ENCODE results near the gene LRP1B.
"Not testable (repeated sequence)": the region's sequence is repeated elsewhere in the genome, so short reads cannot be mapped to it uniquely, and the experiment has no call there.

Gene LRP1B

GRCh38 chr2:140580532-140581151 is 1550.2 kb downstream of the LRP1B start:
- no peaks in the 10 kb centered on the region for H3K4me1 Mint-ChIP-seq (ENCODE audit: low read depth)
- intact Hi-C loops (cut with micrococcal nuclease), result no loop called here

GRCh38 chr2:140577453-140577852 is 1553.4 kb downstream of the LRP1B start:
- no peaks in the 10 kb centered on the region for H3K9me3 Mint-ChIP-seq
- no peaks in the 10 kb centered on the region for H3K36me3 Mint-ChIP-seq (ENCODE audit: low read depth)
- intact Hi-C loops (cut with micrococcal nuclease), result no loop called here

More at GRCh38 chr2:140580532-140581151, 1550.2 kb downstream of the LRP1B start:
- Mint-ChIP-seq H3K27ac (no peak overlapping the region), H3K36me3 (ENCODE audit: low read depth) (no peaks in the 10 kb centered on the region), H3K9me3 (no peaks in the 10 kb centered on the region), H3K4me3 (no peak overlapping the region), H3K27me3 (no peaks in the 10 kb centered on the region)

DNA sequence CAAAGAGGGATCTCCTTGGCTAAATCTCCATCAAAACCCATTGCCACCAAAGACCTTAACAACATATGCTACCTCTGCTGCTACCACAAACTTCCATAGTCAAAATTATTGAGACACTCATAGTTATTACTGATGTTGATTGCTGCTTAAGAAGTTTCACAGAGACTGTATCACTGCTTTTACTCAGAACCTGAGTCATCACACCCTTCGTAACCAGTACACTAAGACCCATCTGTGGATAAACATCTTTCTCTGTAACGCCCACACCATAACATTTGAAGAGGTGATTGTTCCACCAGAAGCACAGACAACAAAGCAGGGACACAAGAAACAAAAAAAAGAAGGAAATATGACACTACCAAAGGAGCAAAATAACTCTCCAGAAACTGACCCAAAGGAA is 1563.1 kb downstream of the LRP1B start:
- no peaks in the 10 kb centered on the region for H3K27me3 Mint-ChIP-seq
- intact Hi-C loops (cut with micrococcal nuclease), result no loop called here
- no peak overlapping the region for H3K27ac Mint-ChIP-seq
- no peaks in the 10 kb centered on the region for H3K9me3 Mint-ChIP-seq
- no peaks in the 10 kb centered on the region for H3K36me3 Mint-ChIP-seq (ENCODE audit: low read depth)
- H3K4me3 Mint-ChIP-seq, result no peak overlapping the region
- no peaks in the 10 kb centered on the region for H3K4me1 Mint-ChIP-seq (ENCODE audit: low read depth)

More at GRCh38 chr2:140577453-140577852, 1553.4 kb downstream of the LRP1B start:
- Mint-ChIP-seq H3K4me1 (ENCODE audit: low read depth) (no peaks in the 10 kb centered on the region), H3K27ac (no peak overlapping the region), H3K4me3 (no peak overlapping the region), H3K27me3 (no peaks in the 10 kb centered on the region)

DNA sequence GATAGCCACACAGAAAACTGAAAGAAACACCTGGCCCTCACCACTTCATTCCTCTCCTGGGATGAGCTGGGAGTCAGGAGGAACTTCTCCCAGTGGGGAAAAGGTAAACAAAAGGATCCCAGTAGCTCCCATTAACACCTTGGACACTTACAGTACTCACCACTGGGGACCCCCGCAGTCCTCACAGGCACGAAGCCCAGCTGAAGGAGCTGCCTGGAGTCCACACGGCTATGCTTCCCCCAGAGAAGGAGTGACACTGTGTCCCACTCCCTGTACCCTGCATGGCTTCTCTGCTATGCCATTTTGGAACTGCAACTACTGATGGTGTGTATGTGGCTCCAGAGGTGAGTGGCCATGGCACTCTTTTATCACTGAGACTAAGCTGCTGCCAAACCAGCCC is 1565.1 kb downstream of the LRP1B start:
- Mint-ChIP-seq H3K27me3 (no peaks in the 10 kb centered on the region), H3K4me1 (ENCODE audit: low read depth) (no peaks in the 10 kb centered on the region), H3K36me3 (ENCODE audit: low read depth) (no peaks in the 10 kb centered on the region), H3K4me3 (no peak overlapping the region), H3K9me3 (no peaks in the 10 kb centered on the region), H3K27ac (no peak overlapping the region)
- intact Hi-C loops (cut with micrococcal nuclease), result no loop called here

- no peaks in the 10 kb centered on the region for H3K4me1 Mint-ChIP-seq (ENCODE audit: low read depth)
Observed at GRCh38 chr2:140555701-140556100, 1575.1 kb downstream of the LRP1B start.

GRCh38 chr2:140552634-140553033 is 1578.2 kb downstream of the LRP1B start:
- Mint-ChIP-seq H3K4me3 (no peak overlapping the region), H3K9me3 (no peaks in the 10 kb centered on the region), H3K4me1 (ENCODE audit: low read depth) (no peaks in the 10 kb centered on the region), H3K27ac (no peak overlapping the region), H3K27me3 (no peaks in the 10 kb centered on the region), H3K36me3 (ENCODE audit: low read depth) (no peaks in the 10 kb centered on the region)
- intact Hi-C loops (cut with micrococcal nuclease), result no loop called here

More at GRCh38 chr2:140555701-140556100, 1575.1 kb downstream of the LRP1B start:
- intact Hi-C loops (cut with micrococcal nuclease), result no loop called here
- no peaks in the 10 kb centered on the region for H3K36me3 Mint-ChIP-seq (ENCODE audit: low read depth)
- no peaks in the 10 kb centered on the region for H3K27me3 Mint-ChIP-seq
- no peak overlapping the region for H3K27ac Mint-ChIP-seq
- H3K9me3 Mint-ChIP-seq, result no peaks in the 10 kb centered on the region
- no peak overlapping the region for H3K4me3 Mint-ChIP-seq

GRCh38 chr2:140551287-140551686 is 1579.5 kb downstream of the LRP1B start:
- Mint-ChIP-seq H3K36me3 (ENCODE audit: low read depth) (no peaks in the 10 kb centered on the region), H3K9me3 (no peaks in the 10 kb centered on the region), H3K4me3 (no peak overlapping the region), H3K27ac (no peak overlapping the region), H3K27me3 (no peaks in the 10 kb centered on the region), H3K4me1 (ENCODE audit: low read depth) (no peaks in the 10 kb centered on the region)
- intact Hi-C loops (cut with micrococcal nuclease), result no loop called here

DNA sequence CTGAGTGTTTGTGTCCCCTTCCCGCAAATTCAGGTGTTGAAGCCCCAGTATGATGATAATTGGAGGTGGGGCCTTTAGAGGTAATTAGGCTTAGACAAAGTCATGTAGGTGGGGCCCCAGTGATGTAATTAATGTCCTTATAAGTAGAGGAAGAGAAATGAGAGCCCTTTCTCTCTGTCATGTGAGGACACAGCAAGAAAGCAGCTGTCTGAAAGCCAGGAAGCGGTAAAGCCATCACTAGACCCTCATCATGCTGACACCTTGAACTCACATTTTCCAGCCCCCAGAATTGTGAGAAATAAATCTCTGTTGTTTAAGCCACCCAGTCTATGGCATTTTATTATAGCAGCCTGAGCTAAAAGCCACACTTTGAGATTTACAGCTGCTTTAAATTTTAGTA is 1580.0 kb downstream of the LRP1B start:
- Mint-ChIP-seq H3K27ac (no peak overlapping the region), H3K9me3 (no peaks in the 10 kb centered on the region), H3K36me3 (ENCODE audit: low read depth) (no peaks in the 10 kb centered on the region), H3K27me3 (no peaks in the 10 kb centered on the region), H3K4me3 (no peak overlapping the region), H3K4me1 (ENCODE audit: low read depth) (no peaks in the 10 kb centered on the region)
- intact Hi-C loops (cut with micrococcal nuclease), result no loop called here

DNA sequence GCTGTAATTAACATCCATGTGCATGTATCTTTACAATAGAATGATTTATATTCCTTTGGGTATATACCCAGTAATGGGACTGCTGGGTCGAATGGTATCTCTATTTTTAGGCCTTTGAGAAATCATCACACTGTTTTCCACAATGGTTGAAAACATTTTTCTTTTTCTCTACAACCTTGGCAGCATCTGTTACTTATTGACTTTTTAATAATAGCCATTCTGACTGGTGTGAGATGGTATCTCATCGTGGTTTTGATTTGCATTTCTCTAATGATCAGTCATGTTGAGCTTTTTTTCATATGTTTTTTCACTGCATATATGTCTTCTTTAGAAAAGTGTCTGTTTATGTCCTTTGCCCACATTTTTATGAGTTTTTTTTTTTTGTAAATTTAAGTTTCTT is 1586.0 kb downstream of the LRP1B start:
- H3K4me3 Mint-ChIP-seq; H3K27ac Mint-ChIP-seq; intact Hi-C loops (cut with micrococcal nuclease); H3K4me1 Mint-ChIP-seq (ENCODE audit: low read depth); H3K36me3 Mint-ChIP-seq (ENCODE audit: low read depth); H3K27me3 Mint-ChIP-seq; H3K9me3 Mint-ChIP-seq: not testable (repeated sequence)

GRCh38 chr2:140542627-140543026 is 1588.2 kb downstream of the LRP1B start:
- H3K27me3 Mint-ChIP-seq, result no peaks in the 10 kb centered on the region
- intact Hi-C loops (cut with micrococcal nuclease), result no loop called here
- H3K9me3 Mint-ChIP-seq, result no peaks in the 10 kb centered on the region
- H3K36me3 Mint-ChIP-seq (ENCODE audit: low read depth), result no peaks in the 10 kb centered on the region
- no peak overlapping the region for H3K27ac Mint-ChIP-seq
- H3K4me3 Mint-ChIP-seq, result no peak overlapping the region
- no peaks in the 10 kb centered on the region for H3K4me1 Mint-ChIP-seq (ENCODE audit: low read depth)

DNA sequence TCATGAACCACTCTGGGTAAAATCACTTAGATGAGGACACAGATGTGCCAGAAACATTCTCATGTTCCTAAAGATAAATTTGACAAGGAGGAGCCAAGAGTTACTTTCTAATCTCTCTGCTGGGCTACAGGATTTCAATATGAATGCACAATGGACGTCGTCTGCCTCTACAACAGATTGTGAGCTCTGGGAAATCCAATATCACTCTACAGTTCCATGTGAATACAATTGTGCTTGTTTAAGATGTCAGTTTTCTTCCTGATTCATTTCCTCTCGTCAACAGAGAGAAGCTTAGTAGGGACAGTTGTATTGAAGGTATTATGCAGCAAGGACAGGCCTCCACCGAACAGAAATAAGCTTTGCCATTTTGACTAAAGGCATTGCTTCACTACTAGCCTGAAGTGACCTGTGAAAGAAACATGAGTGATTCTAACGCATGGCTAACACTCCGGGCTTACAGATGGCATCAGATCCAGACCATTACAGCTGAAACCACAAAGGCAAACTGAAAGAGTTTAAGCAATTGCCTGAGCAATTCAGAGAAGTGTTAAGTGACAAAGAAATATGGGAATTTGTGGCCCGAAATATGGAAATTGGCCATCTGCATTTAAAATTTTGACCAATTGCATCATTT is 1591.5 kb downstream of the LRP1B start:
- intact Hi-C loops (cut with micrococcal nuclease), result no loop called here
- Mint-ChIP-seq H3K36me3 (ENCODE audit: low read depth) (no peaks in the 10 kb centered on the region), H3K9me3 (no peaks in the 10 kb centered on the region), H3K4me1 (ENCODE audit: low read depth) (no peaks in the 10 kb centered on the region), H3K27ac (no peak overlapping the region), H3K4me3 (no peak overlapping the region), H3K27me3 (no peaks in the 10 kb centered on the region)

DNA sequence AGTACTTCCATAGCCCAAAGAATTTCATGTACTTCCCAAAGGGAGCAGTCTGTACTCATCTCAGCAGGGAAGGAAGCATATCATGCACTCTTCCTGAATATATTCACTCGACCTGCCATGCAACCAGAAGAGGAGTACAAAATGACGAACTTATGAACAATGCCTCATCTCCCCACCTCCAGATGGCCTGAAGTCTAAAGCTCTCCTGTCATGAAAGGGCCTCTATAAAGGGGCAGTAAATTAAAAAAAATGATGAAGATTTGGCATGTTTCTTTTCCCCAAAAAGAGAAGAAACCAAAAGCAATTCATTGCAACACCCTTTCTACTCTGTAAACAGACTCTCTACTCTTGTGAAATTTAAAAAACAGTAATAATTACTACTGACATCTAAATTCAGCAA is 1601.1 kb downstream of the LRP1B start:
- Mint-ChIP-seq H3K4me1 (ENCODE audit: low read depth) (no peaks in the 10 kb centered on the region), H3K4me3 (no peak overlapping the region), H3K36me3 (ENCODE audit: low read depth) (no peaks in the 10 kb centered on the region), H3K27me3 (no peaks in the 10 kb centered on the region), H3K27ac (no peak overlapping the region), H3K9me3 (peaks cover 10% of the 10 kb centered on the region)
- intact Hi-C loops (cut with micrococcal nuclease), result no loop called here

DNA sequence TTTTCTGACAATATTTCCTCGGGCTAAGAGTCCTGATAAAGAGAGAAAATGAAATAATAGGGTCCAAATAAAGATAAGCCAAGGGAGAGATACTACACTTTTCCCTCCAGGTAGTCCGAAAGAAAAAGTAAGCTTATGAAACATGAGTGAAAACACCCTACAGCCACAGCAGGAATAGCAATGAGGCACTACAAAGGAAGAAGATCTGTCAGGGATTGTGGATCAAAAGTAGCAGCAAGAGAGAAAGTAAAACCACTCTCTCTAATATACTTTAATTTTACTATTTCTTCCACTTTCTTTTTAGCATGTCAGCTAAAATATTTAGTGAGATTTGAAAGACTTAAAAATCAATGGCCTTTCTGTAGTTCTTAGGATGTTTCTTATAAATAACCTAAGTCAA is 1601.8 kb downstream of the LRP1B start:
- Mint-ChIP-seq H3K36me3 (ENCODE audit: low read depth) (no peaks in the 10 kb centered on the region), H3K27me3 (no peaks in the 10 kb centered on the region), H3K27ac (no peak overlapping the region), H3K4me3 (no peak overlapping the region), H3K4me1 (ENCODE audit: low read depth) (no peaks in the 10 kb centered on the region), H3K9me3 (peaks cover 10% of the 10 kb centered on the region)
- intact Hi-C loops (cut with micrococcal nuclease), result no loop called here

DNA sequence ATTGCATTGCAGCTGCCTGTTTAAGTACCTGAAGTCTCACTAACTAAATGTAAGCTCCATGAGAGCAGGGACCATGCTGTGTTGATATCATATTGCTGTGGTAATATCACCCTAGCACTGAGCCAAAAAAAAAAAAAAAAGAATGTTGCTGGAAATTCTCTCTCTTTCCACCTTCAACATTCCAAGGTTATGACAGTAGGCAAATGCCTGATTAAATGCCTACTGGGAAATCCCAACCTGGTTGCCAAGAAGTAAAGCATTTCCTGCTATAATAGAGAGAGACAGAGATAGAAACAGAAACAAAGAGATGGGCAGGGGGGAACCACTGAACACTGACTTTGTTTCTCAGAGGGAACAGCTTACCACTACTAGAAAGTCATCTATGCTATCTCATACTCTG is 1604.2 kb downstream of the LRP1B start:
- H3K27me3 Mint-ChIP-seq, result no peaks in the 10 kb centered on the region
- no peak overlapping the region for H3K4me3 Mint-ChIP-seq
- no peaks in the 10 kb centered on the region for H3K36me3 Mint-ChIP-seq (ENCODE audit: low read depth)
- no peaks in the 10 kb centered on the region for H3K4me1 Mint-ChIP-seq (ENCODE audit: low read depth)
- intact Hi-C loops (cut with micrococcal nuclease), result no loop called here
- H3K27ac Mint-ChIP-seq, result no peak overlapping the region
- peaks cover 6% of the 10 kb centered on the region for H3K9me3 Mint-ChIP-seq

DNA sequence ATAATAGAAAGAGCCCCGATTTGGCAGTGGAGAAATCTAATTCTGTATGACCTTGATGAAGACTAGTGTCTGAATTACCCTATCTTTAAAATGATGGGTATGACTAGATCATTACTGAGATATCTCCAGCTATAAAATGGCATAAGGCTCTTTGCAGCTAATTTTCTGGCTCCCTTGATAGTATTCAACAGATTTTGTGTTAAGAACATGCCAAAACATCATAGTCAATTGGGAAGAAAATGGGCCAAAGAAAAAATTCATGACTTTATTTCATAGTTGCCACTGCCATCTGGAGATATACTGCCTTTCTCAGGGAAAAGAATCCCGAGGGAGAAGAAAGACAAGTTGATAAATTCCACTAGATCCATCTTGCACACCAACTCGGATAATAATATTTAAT is 1618.7 kb downstream of the LRP1B start:
- H3K4me3 Mint-ChIP-seq, result no peak overlapping the region
- H3K4me1 Mint-ChIP-seq (ENCODE audit: low read depth), result no peaks in the 10 kb centered on the region
- H3K36me3 Mint-ChIP-seq (ENCODE audit: low read depth), result no peaks in the 10 kb centered on the region
- intact Hi-C loops (cut with micrococcal nuclease), result no loop called here
- no peaks in the 10 kb centered on the region for H3K9me3 Mint-ChIP-seq
- no peaks in the 10 kb centered on the region for H3K27me3 Mint-ChIP-seq
- H3K27ac Mint-ChIP-seq, result no peak overlapping the region
